OCI-LY1 (cell line): ENCODE results near the gene LTBP2.

ENCODE experiments used
- H2AFZ ChIP-seq: fragments of 200-600 bp; sonication (generic), shearing (Covaris generic); 2 replicates; pipeline ENCODE4 v1.6.0; 2014; ENCODE audit warnings: antibody characterized with exemption, mild to moderate bottlenecking, low read length
- H3F3A ChIP-seq: fragments of 200-600 bp; sonication (generic), shearing (Covaris generic); 2 replicates; pipeline ENCODE4 v1.6.0; 2014; ENCODE audit warnings: mild to moderate bottlenecking, antibody characterized with exemption, low read length, moderate library complexity; ENCODE audit not compliant: insufficient read depth
- H3K27ac ChIP-seq: fragments of 200-600 bp; sonication (generic); 2 replicates; pipeline ENCODE4 v1.5.1; 2014; ENCODE audit warnings: low read length, mixed run types, mild to moderate bottlenecking, low read depth; ENCODE audit not compliant: poor library complexity, severe bottlenecking
- H3K27me3 ChIP-seq: fragments of 200-600 bp; sonication (generic); 2 replicates; pipeline ENCODE4 v1.6.0; 2014; ENCODE audit warnings: antibody characterized with exemption, mild to moderate bottlenecking, low read length, moderate library complexity; ENCODE audit not compliant: insufficient read depth
- H3K36me3 ChIP-seq: fragments of 200-600 bp; sonication (generic); 2 replicates; pipeline ENCODE4 v1.6.1; 2014; ENCODE audit warnings: mild to moderate bottlenecking, antibody characterized with exemption, low read length, moderate library complexity, mixed read lengths; ENCODE audit not compliant: insufficient read depth
- H3K4me1 ChIP-seq: fragments of 200-600 bp; sonication (generic); 2 replicates; pipeline ENCODE4 v1.5.1; 2014; ENCODE audit warnings: mild to moderate bottlenecking, low read length, moderate library complexity; ENCODE audit not compliant: insufficient read depth, severe bottlenecking
- H3K4me2 ChIP-seq: fragments of 200-600 bp; sonication (generic), shearing (Covaris generic); 2 replicates; pipeline ENCODE4 v1.6.1; 2014; ENCODE audit warnings: low read length
- H3K4me3 ChIP-seq: fragments of 200-600 bp; sonication (generic); 2 replicates; pipeline ENCODE4 v1.5.1; 2014; ENCODE audit warnings: low read length, low read depth, mild to moderate bottlenecking, mixed read lengths; ENCODE audit not compliant: poor library complexity, severe bottlenecking
- H3K79me2 ChIP-seq: fragments of 200-600 bp; shearing (Covaris generic); 2 replicates; pipeline ENCODE4 v1.6.1; 2016; ENCODE audit warnings: mixed run types, low read length, mixed read lengths; ENCODE audit not compliant: insufficient read depth
- H3K9ac ChIP-seq: fragments of 200-600 bp; sonication (generic), shearing (Covaris generic); 2 replicates; pipeline ENCODE4 v1.6.1; 2014; ENCODE audit warnings: mild to moderate bottlenecking, low read length, mixed read lengths
- H3K9me2 ChIP-seq: fragments of 200-600 bp; sonication (generic), shearing (Covaris generic); 2 replicates; pipeline ENCODE4 v1.6.1; 2014; ENCODE audit warnings: low read depth, mild to moderate bottlenecking, low read length, mixed read lengths
- H3K9me3 ChIP-seq: fragments of 200-600 bp; shearing (Covaris generic); 2 replicates; pipeline ENCODE4 v1.6.1; 2014; ENCODE audit warnings: low read length, mixed read lengths
- H4K20me1 ChIP-seq: fragments of 200-600 bp; sonication (generic), shearing (Covaris generic); 2 replicates; pipeline ENCODE4 v1.6.0; 2016; ENCODE audit warnings: mild to moderate bottlenecking, low read length; ENCODE audit not compliant: insufficient read depth
- EZH2 ChIP-seq: fragments of 200-600 bp; sonication (generic), shearing (Covaris generic); IDR thresholded peaks from 2 replicates; pipeline ENCODE4 v1.8.0; 2017; ENCODE audit warnings: borderline replicate concordance, mixed run types, mild to moderate bottlenecking, antibody characterized with exemption, low read length, moderate library complexity, mixed read lengths
- TF ChIP-seq, protein P1 (sequence below): fragments of 200-600 bp; sonication (generic), shearing (Covaris generic); IDR thresholded peaks from 2 replicates; pipeline ENCODE4 v1.5.1; 2017; ENCODE audit warnings: mild to moderate bottlenecking, antibody characterized with exemption, low read length, moderate library complexity, mixed read lengths

The LTBP2 gene

DNA sequence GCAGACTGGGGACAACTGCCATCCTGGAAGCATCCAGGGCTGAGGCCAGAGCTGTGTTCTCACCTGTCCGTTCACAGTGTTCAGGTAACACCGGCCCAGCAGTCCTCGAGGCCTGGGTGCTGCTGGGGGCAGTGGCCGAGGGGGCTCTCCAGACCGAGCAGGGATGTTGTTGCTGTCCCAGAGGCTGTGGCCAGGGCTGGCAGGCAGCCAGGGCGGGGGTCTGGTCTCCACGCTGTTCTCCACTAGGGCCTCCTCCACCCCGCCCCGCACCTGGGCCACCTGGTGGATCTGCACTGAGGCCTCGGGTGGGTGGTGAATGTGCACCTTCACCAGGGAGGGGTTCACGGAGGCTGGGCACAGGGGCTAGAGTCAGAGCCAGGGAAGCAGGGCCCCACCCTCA is 61.0 kb downstream of the LTBP2 start:
- Histone ChIP-seq H3K4me2 (no peak overlapping the region), H3K36me3 (no peaks in the 10 kb centered on the region), H4K20me1 (no peaks in the 10 kb centered on the region), H2AFZ (no peak overlapping the region), H3K27me3 (no peaks in the 10 kb centered on the region; the same call in 1 of the 2 replicates), H3K9ac (no peak overlapping the region), H3K9me3 (no peaks in the 10 kb centered on the region), H3F3A (no peaks in the 10 kb centered on the region), H3K27ac (no peak overlapping the region), H3K9me2 (no peaks in the 10 kb centered on the region), H3K79me2 (no peaks in the 10 kb centered on the region), H3K4me1 (no peaks in the 10 kb centered on the region), H3K4me3 (no peak overlapping the region)
- TF ChIP-seq EZH2, result no peak
- TF ChIP-seq, protein P1, sequence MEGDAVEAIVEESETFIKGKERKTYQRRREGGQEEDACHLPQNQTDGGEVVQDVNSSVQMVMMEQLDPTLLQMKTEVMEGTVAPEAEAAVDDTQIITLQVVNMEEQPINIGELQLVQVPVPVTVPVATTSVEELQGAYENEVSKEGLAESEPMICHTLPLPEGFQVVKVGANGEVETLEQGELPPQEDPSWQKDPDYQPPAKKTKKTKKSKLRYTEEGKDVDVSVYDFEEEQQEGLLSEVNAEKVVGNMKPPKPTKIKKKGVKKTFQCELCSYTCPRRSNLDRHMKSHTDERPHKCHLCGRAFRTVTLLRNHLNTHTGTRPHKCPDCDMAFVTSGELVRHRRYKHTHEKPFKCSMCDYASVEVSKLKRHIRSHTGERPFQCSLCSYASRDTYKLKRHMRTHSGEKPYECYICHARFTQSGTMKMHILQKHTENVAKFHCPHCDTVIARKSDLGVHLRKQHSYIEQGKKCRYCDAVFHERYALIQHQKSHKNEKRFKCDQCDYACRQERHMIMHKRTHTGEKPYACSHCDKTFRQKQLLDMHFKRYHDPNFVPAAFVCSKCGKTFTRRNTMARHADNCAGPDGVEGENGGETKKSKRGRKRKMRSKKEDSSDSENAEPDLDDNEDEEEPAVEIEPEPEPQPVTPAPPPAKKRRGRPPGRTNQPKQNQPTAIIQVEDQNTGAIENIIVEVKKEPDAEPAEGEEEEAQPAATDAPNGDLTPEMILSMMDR, result no peak

DNA sequence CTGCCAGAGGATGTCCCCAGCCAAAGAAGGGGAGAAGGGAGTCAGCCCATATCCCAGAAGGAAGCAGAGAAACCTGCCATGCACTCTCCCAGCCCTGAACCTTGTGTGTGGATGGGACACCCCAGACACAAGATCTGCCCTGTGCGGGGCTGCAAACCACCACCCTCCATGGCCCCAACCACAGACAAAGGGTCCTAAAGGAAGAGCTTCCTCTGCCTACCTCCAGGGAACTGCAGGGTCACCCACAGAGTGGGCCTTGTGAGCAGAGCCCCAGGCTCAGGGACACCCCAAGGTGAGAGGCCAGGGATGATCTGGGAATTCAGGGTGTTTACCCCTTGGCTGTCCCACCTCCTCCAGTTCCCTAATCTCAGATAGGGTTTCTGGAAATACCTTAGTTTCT is 62.0 kb downstream of the LTBP2 start:
- TF ChIP-seq, protein P1, result no peak
- no peak for TF ChIP-seq EZH2
- H2AFZ ChIP-seq, result no peak overlapping the region
- no peak overlapping the region for H3K27ac ChIP-seq
- no peaks in the 10 kb centered on the region for H3K9me3 ChIP-seq
- no peak overlapping the region for H3K4me3 ChIP-seq
- H4K20me1 ChIP-seq, result no peaks in the 10 kb centered on the region
- H3K9ac ChIP-seq, result no peak overlapping the region
- no peaks in the 10 kb centered on the region; the same call in 1 of the 2 replicates for H3K27me3 ChIP-seq
- no peaks in the 10 kb centered on the region for H3K36me3 ChIP-seq
- no peak overlapping the region for H3K4me2 ChIP-seq
- H3F3A ChIP-seq, result no peaks in the 10 kb centered on the region
- no peaks in the 10 kb centered on the region for H3K9me2 ChIP-seq
- H3K4me1 ChIP-seq, result no peaks in the 10 kb centered on the region
- H3K79me2 ChIP-seq, result no peaks in the 10 kb centered on the region

GRCh38 chr14:74549588-74549987 is 62.4 kb downstream of the LTBP2 start:
- Histone ChIP-seq H4K20me1 (no peaks in the 10 kb centered on the region), H3K9me3 (no peaks in the 10 kb centered on the region), H3K4me2 (no peak overlapping the region), H3K36me3 (no peaks in the 10 kb centered on the region), H3F3A (no peaks in the 10 kb centered on the region), H3K9ac (no peak overlapping the region), H2AFZ (no peak overlapping the region), H3K27me3 (no peaks in the 10 kb centered on the region; the same call in 1 of the 2 replicates), H3K27ac (no peak overlapping the region), H3K4me3 (no peak overlapping the region), H3K79me2 (no peaks in the 10 kb centered on the region), H3K9me2 (no peaks in the 10 kb centered on the region), H3K4me1 (no peaks in the 10 kb centered on the region)
- TF ChIP-seq, protein P1, result no peak
- TF ChIP-seq EZH2, result no peak
